PC-9 (cell line): ENCODE data around the gene CFAP46. TPM values are rescaled to one million over a fixed set of nuclear protein-coding genes. Genes with fewer than 3 reads are reported as not detected.

Experiments used
- BruUV-seq: library from RNA; stranded (reverse); fragments of 400-500 nt; replicated peaks from 2 replicates; lab custom pipeline; 2021; lab: Mats Ljungman, UMichigan
- CTCF ChIA-PET: fragments of 300-600 bp; sonication (Branson Sonifier 250); formaldehyde crosslinking; loops from one replicate; lab custom pipeline; 2022; ENCODE audit warnings: antibody characterized with exemption; lab: Charles Lee
- POLR2A ChIA-PET: fragments of 300-600 bp; sonication (Branson Sonifier 250); formaldehyde crosslinking; loops from one replicate; lab custom pipeline; 2022; ENCODE audit warnings: antibody characterized with exemption; ENCODE audit not compliant: unreplicated experiment; lab: Charles Lee
- DNase-seq, 2 experiments: peaks; one replicate each; pipeline versions ENCODE4 v3.0.0 to v3.0.0-alpha.2; 2015 to 2022; ENCODE audit warnings: mixed read lengths in 1 of 2
- H2AFZ ChIP-seq: fragments of 200-600 bp; sonication (generic); 2 replicates; pipeline ENCODE4 v1.8.1; 2017; ENCODE audit warnings: antibody characterized with exemption
- H3F3A ChIP-seq: fragments of 200-600 bp; sonication (generic); 2 replicates; pipeline ENCODE4 v1.8.1; 2017; ENCODE audit warnings: antibody characterized with exemption, mild to moderate bottlenecking, low read depth; ENCODE audit not compliant: insufficient read depth
- H3K27ac ChIP-seq: fragments of 200-600 bp; sonication (generic); 2 replicates; pipeline ENCODE4 v1.6.1; 2016; ENCODE audit warnings: mixed run types
- H3K27me3 ChIP-seq: fragments of 200-600 bp; sonication (generic); 2 replicates; pipeline ENCODE4 v1.6.1; 2016; ENCODE audit warnings: low read depth, mixed run types; ENCODE audit not compliant: insufficient read depth
- H3K36me3 ChIP-seq: fragments of 200-600 bp; sonication (generic); 2 replicates; pipeline ENCODE4 v1.6.1; 2016; ENCODE audit warnings: low read depth, mixed run types
- H3K4me1 ChIP-seq: fragments of 200-600 bp; sonication (generic); replicated peaks from 2 replicates; pipeline ENCODE4 v1.6.1; 2016; ENCODE audit warnings: mixed run types; ENCODE audit not compliant: insufficient read depth
- H3K4me2 ChIP-seq: fragments of 200-600 bp; sonication (generic); 2 replicates; pipeline ENCODE4 v1.6.1; 2017; ENCODE audit warnings: mixed run types
- H3K4me3 ChIP-seq: fragments of 200-600 bp; sonication (generic); 2 replicates; pipeline ENCODE4 v1.6.1; 2016; ENCODE audit warnings: mixed run types
- H3K79me2 ChIP-seq: fragments of 200-600 bp; sonication (generic); 2 replicates; pipeline ENCODE4 v1.6.1; 2017; ENCODE audit warnings: low read depth, mixed run types
- H3K9me2 ChIP-seq: fragments of 200-600 bp; sonication (generic); 2 replicates; pipeline ENCODE4 v1.8.1; 2017; ENCODE audit warnings: mild to moderate bottlenecking; ENCODE audit not compliant: insufficient read depth
- H3K9me3 ChIP-seq: fragments of 200-600 bp; sonication (generic); 2 replicates; pipeline ENCODE4 v1.8.1; 2016; ENCODE audit warnings: low read depth; ENCODE audit not compliant: insufficient read depth
- H4K20me1 ChIP-seq: fragments of 200-600 bp; sonication (generic); 2 replicates; pipeline ENCODE4 v1.8.1; 2017; ENCODE audit not compliant: insufficient read depth
- CTCF ChIP-seq: fragments of 200-600 bp; sonication (generic); conservative IDR thresholded peaks from 2 replicates; pipeline ENCODE4 v1.6.1; 2017; ENCODE audit warnings: mixed run types, antibody characterized with exemption, mild to moderate bottlenecking, moderate library complexity
- EZH2 ChIP-seq: fragments of 200-600 bp; sonication (generic); IDR thresholded peaks from 2 replicates; pipeline ENCODE4 v1.8.0; 2017; ENCODE audit warnings: antibody characterized with exemption, low read depth
- intact Hi-C: fragments of 100-400 bp; cut with micrococcal nuclease; formaldehyde crosslinking; loops from one replicate; pipeline ENCODE4 v1.10.0; 2022; ENCODE audit not compliant: unreplicated experiment
- total RNA-seq: library from RNA; stranded (reverse); gene quantifications from 2 replicates; pipeline ENCODE4 v1.2.3, GENCODE V29; 2021

CFAP46 gene
- total RNA-seq, 1 experiment from 2014 or later, result not detected

- Histone ChIP-seq H2AFZ (no peak overlapping the region), H3K4me2 (no peak overlapping the region), H3K79me2 (no peaks in the 10 kb centered on the region), H3K27me3 (peaks cover 75% of the 10 kb centered on the region), H4K20me1 (no peaks in the 10 kb centered on the region), H3K4me1 (no peaks in the 10 kb centered on the region), H3F3A (no peaks in the 10 kb centered on the region), H3K27ac (no peak overlapping the region), H3K9me3 (no peaks in the 10 kb centered on the region), H3K36me3 (no peaks in the 10 kb centered on the region), H3K4me3 (no peak overlapping the region), H3K9me2 (no peaks in the 10 kb centered on the region)
- no peak for TF ChIP-seq EZH2
- no peak for TF ChIP-seq CTCF
- intact Hi-C loops, result no loop called here
- BruUV-seq, result no TSS peak
- CTCF ChIA-PET, result no interaction called here
- no peak for DNase-seq
- POLR2A ChIA-PET, result no interaction called here
Observed at GRCh38 chr10:132856869-132857524, 85.4 kb downstream of the CFAP46 start.

- DNase-seq, result no peak
Observed at GRCh38 chr10:132855889-132856288, 86.5 kb downstream of the CFAP46 start.

GRCh38 chr10:132851451-132851850, 90.9 kb downstream of the CFAP46 start:
- H3K4me2 ChIP-seq, result no peak overlapping the region
- H3K27ac ChIP-seq, result no peak overlapping the region
- no peaks in the 10 kb centered on the region for H3K4me1 ChIP-seq
- H2AFZ ChIP-seq, result no peak overlapping the region
- BruUV-seq, result no TSS peak
- intact Hi-C loops, result no loop called here
- H3K79me2 ChIP-seq, result no peaks in the 10 kb centered on the region
- ChIA-PET POLR2A (no interaction called here), CTCF (no interaction called here)
- H3K9me2 ChIP-seq, result no peaks in the 10 kb centered on the region
- H3K27me3 ChIP-seq, result peaks cover 86% of the 10 kb centered on the region
- no peaks in the 10 kb centered on the region for H3K9me3 ChIP-seq
- no peaks in the 10 kb centered on the region for H3K36me3 ChIP-seq
- DNase-seq, result no peak
- no peaks in the 10 kb centered on the region for H4K20me1 ChIP-seq
- no peaks in the 10 kb centered on the region for H3F3A ChIP-seq
- H3K4me3 ChIP-seq, result no peak overlapping the region
- TF ChIP-seq CTCF, result no peak
- TF ChIP-seq EZH2, result no peak

More at GRCh38 chr10:132855889-132856288, 86.5 kb downstream of the CFAP46 start:
- no peaks in the 10 kb centered on the region for H3K9me2 ChIP-seq
- H3F3A ChIP-seq, result no peaks in the 10 kb centered on the region
- H2AFZ ChIP-seq, result no peak overlapping the region
- no peaks in the 10 kb centered on the region for H3K79me2 ChIP-seq
- no peaks in the 10 kb centered on the region for H4K20me1 ChIP-seq
- no peaks in the 10 kb centered on the region for H3K4me1 ChIP-seq
- ChIA-PET POLR2A (no interaction called here), CTCF (no interaction called here)
- H3K27me3 ChIP-seq, result peaks cover 71% of the 10 kb centered on the region
- H3K36me3 ChIP-seq, result no peaks in the 10 kb centered on the region
- H3K9me3 ChIP-seq, result no peaks in the 10 kb centered on the region
- intact Hi-C loops, result no loop called here
- BruUV-seq, result no TSS peak
- no peak overlapping the region for H3K27ac ChIP-seq
- no peak overlapping the region for H3K4me3 ChIP-seq
- no peak overlapping the region for H3K4me2 ChIP-seq
- TF ChIP-seq CTCF (no peak), EZH2 (no peak)
